22Rv1 (cell line): Measurements from ENCODE around the gene SMYD4.

Source experiments
- CTCF ChIP-seq: fragments of 450-650 bp; IDR thresholded peaks from 2 replicates; pipeline ENCODE4 v1.5.1; 2017; ENCODE audit warnings: mild to moderate bottlenecking
- ZFX ChIP-seq: fragments of 450-650 bp; IDR thresholded peaks from 2 replicates; pipeline ENCODE4 v1.6.1; 2017; ENCODE audit warnings: antibody characterized with exemption, borderline replicate concordance

- TF ChIP-seq CTCF (no peak), ZFX (no peak)
Observed at GRCh38 chr17:1773696-1774181, 56.0 kb downstream of the SMYD4 start.
